Common myeloid progenitor, CD34-positive (primary cell): ENCODE measurements around the gene SPOP.

Experiments used
- CTCF ChIA-PET: fragments of 350-600 bp; sonication (Branson Sonifier 250); formaldehyde crosslinking; loops from one replicate; lab custom pipeline; 2021; ENCODE audit warnings: antibody characterized with exemption; lab: Charles Lee
- POLR2A ChIA-PET: fragments of 350-600 bp; sonication (Branson Sonifier 250); formaldehyde crosslinking; loops from one replicate; lab custom pipeline; 2021; ENCODE audit warnings: antibody characterized with exemption; lab: Charles Lee
- DNase-seq, 3 donors: peaks; one replicate each; pipeline versions ENCODE4 v3.0.0 to v3.0.0-alpha.2; 2013
- H3K27ac ChIP-seq, 2 experiments: 1 replicate in 1 of 2; 2 replicates in 1 of 2; pipeline ENCODE4 v1.7.0; 2013; ENCODE audit warnings: inconsistent platforms in 2 of 2, low read length in 2 of 2, mild to moderate bottlenecking in 2 of 2, low read depth in 1 of 2, moderate library complexity in 1 of 2; ENCODE audit not compliant: severe bottlenecking in 2 of 2, insufficient read depth in 1 of 2, poor library complexity in 1 of 2
- H3K27me3 ChIP-seq, 5 experiments: replicated peaks in 2 of 5; 1 replicate in 3 of 5; 2 replicates in 2 of 5; pipeline versions ENCODE4 v1.6.1 to v1.7.0; 2013; ENCODE audit warnings: low read length in 4 of 5, mild to moderate bottlenecking in 2 of 5, moderate library complexity in 2 of 5, inconsistent platforms in 1 of 5; ENCODE audit not compliant: insufficient read depth in 5 of 5, control insufficient read depth in 4 of 5
- H3K36me3 ChIP-seq, 4 experiments: 1 replicate in 2 of 4; 2 replicates in 2 of 4; pipeline versions ENCODE4 v1.6.1 to v1.7.0; 2013; ENCODE audit warnings: low read length in 3 of 4, control low read depth in 1 of 4, mild to moderate bottlenecking in 1 of 4; ENCODE audit not compliant: control insufficient read depth in 4 of 4, insufficient read depth in 4 of 4
- H3K4me1 ChIP-seq, 4 experiments: 1 replicate in 3 of 4; 2 replicates in 1 of 4; pipeline versions ENCODE4 v1.6.1 to v1.7.1; 2013; ENCODE audit warnings: low read length in 3 of 4, mild to moderate bottlenecking in 3 of 4, control low read depth in 1 of 4, inconsistent platforms in 1 of 4, moderate library complexity in 1 of 4; ENCODE audit not compliant: control insufficient read depth in 4 of 4, insufficient read depth in 4 of 4; ENCODE audit errors: control extremely low read depth in 1 of 4
- H3K4me3 ChIP-seq, 7 experiments: 1 replicate in 4 of 7; 2 replicates in 3 of 7; pipeline versions ENCODE4 v1.5.1 to v1.7.0; 2013; ENCODE audit warnings: mild to moderate bottlenecking in 7 of 7, low read length in 6 of 7, moderate library complexity in 6 of 7, inconsistent platforms in 2 of 7, low read depth in 2 of 7, control low read depth in 1 of 7; ENCODE audit not compliant: insufficient read depth in 4 of 7, control insufficient read depth in 1 of 7; ENCODE audit errors: extremely low read depth in 1 of 7
- H3K9me3 ChIP-seq, 5 experiments: 1 replicate in 4 of 5; 2 replicates in 1 of 5; pipeline versions ENCODE4 v1.6.1 to v1.7.1; 2013; ENCODE audit warnings: low read length in 4 of 5, mild to moderate bottlenecking in 2 of 5, inconsistent platforms in 1 of 5, low read depth in 1 of 5, moderate library complexity in 1 of 5; ENCODE audit not compliant: control insufficient read depth in 4 of 5, insufficient read depth in 2 of 5; ENCODE audit errors: control extremely low read depth in 1 of 5
- WGBS: methylation state at CpG from one replicate; pipeline ENCODE4 v1.1.5; 2013; ENCODE audit not compliant: insufficient coverage; 5-methylcytosine and 5-hydroxymethylcytosine counted together

Gene SPOP

DNA sequence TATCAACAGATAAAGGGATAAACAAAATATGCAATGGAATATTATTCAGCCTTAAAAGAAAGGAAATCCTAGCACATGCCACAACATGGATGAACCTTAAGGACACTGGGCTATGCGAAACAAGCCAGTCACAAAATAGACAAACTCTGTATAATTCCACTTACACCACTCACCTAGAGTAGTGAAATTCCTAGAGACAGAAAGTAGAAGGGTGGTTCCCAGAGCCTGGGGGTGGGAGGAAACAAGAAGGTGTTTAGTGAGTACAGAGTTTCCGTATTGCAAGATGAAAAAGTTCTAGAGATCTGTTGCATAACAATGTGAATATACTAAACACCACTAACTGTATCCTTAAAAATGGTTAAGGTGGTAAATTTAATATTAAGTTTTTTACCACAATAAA is 10.0 kb downstream of the SPOP start:
- CTCF ChIA-PET, result interaction anchor here (1.3 kb wide), 1 partner anchor 9 kb away, joined by 5 read pairs; no protein-coding TSS in a partner anchor
- Histone ChIP-seq H3K27me3 (no peaks in the 10 kb centered on the region), H3K9me3 (no peaks in the 10 kb centered on the region), H3K36me3 (peaks cover 0 to 24% (median 4%) of the 10 kb centered on the region in 4 experiments), H3K27ac (no peak overlapping the region), H3K4me3 (no peak overlapping the region), H3K4me1 (peaks cover 0 to 5% (median 3%) of the 10 kb centered on the region in 4 experiments)
- POLR2A ChIA-PET, result no interaction called here
- no CpG with 5 or more reads among the region's 2 CpGs for WGBS
- no peak for DNase-seq

DNA sequence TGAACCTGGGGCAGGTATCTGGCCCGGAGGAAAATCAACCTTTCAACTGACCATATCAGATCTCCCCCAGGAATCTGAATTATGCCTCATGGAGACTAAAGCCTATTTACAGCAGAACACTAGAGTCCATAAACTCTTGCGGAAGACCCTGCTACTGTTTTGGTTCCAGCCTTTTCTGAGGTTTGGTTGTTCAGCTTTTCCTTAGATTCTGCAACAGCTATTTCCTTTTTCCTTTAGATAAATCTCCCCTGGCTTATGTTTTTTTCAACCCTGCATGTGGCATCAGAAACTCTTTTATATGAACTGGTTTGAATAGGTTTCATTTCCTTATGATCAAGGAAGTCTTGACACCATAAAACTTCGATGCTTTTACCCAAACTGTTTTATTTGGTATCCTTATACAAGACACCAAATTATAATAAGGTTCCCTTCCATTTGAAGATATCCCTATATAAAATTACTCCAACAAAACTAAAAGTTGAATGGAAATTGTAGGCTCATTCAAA is 13.1 kb downstream of the SPOP start:
- 93% methylated on average over 2 of the region's 3 CpGs for WGBS
- POLR2A ChIA-PET, result interaction anchor here (0.9 kb wide), 1 partner anchor 8 kb away, joined by 8 read pairs; no protein-coding TSS in a partner anchor

DNA sequence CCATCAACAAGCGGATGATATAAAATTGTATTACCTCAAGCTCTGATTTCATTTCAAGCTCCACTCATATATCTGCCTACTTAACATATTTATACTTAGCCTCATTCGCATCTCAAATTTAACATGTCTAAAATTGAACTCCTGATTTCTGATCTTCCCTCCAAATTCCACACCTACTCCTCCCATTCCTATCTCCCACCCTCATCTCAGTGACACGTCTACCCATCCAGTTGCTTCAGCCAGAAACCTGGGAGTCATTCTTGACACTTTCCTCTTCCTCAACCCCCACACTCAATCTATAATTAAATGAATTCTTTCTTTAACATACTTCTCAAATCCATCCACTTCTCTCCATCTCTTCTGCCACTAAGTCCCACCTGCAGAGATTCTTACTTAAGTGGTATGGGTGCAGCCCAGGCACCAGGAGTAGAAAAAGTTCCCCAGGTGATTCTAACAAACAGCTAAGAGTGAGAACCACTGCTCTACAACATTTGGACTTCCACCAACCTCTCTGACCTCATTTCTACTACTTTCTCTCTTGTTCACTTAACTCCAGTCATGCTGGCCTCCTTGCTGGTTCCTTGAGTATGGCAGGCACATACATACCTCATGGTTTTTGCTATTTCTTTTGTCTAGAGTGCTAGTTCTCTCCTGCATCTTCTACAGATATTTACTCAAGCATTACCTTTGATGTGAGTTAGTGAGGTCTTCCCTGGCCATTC is 18.1 kb downstream of the SPOP start:
- Histone ChIP-seq H3K36me3 (peaks cover 0 to 18% (median 8%) of the 10 kb centered on the region in 4 experiments), H3K27me3 (no peaks in the 10 kb centered on the region), H3K9me3 (no peaks in the 10 kb centered on the region), H3K4me3 (no peak overlapping the region), H3K27ac (no peak overlapping the region), H3K4me1 (no peaks in the 10 kb centered on the region)
- WGBS, result 97% methylated on average over 3 of the region's 3 CpGs
- CTCF ChIA-PET, result no interaction called here
- POLR2A ChIA-PET, result no interaction called here
- DNase-seq, result no peak

More for the DNA sequence above, 13.1 kb downstream of the SPOP start:
- Histone ChIP-seq H3K4me1 (no peaks in the 10 kb centered on the region), H3K36me3 (peaks cover 0 to 24% (median 7%) of the 10 kb centered on the region in 4 experiments), H3K9me3 (no peaks in the 10 kb centered on the region), H3K4me3 (no peak overlapping the region), H3K27ac (no peak overlapping the region), H3K27me3 (no peaks in the 10 kb centered on the region)
- no peak for DNase-seq
- CTCF ChIA-PET, result interaction anchor here (1.9 kb wide), 1 partner anchor 14 kb away, joined by 5 read pairs; no protein-coding TSS in a partner anchor

DNA sequence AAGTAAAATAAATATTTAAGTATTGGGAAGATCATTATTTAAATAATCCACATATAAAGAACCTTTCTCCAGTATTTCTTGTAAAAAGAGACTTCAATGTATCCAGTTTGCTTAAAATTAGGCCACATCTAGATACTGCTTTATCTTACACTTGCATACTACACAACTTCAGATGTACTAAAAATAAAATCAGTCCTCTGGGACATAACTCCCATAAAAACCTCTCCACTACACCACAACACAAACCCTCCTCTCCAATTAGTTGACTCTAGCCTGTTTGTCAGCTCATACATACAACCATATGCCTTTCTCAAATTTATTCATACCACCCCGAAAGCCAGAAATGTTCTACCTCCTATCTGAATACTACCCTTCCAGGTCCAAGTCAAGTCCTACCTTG is 21.6 kb downstream of the SPOP start:
- H3K27me3 ChIP-seq, result no peaks in the 10 kb centered on the region
- ChIA-PET POLR2A (interaction anchor here (0.7 kb wide), 1 partner anchor 9 kb away, joined by 8 read pairs; no protein-coding TSS in a partner anchor), CTCF (no interaction called here)
- no peak overlapping the region for H3K27ac ChIP-seq
- H3K36me3 ChIP-seq, result peaks cover 0 to 8% (median 2%) of the 10 kb centered on the region in 4 experiments
- no peaks in the 10 kb centered on the region for H3K9me3 ChIP-seq
- H3K4me3 ChIP-seq, result no peak overlapping the region
- DNase-seq, result no peak
- H3K4me1 ChIP-seq, result no peaks in the 10 kb centered on the region
- 100% methylated on average over 1 of the region's 1 CpG for whole genome bisulfite sequencing

DNA sequence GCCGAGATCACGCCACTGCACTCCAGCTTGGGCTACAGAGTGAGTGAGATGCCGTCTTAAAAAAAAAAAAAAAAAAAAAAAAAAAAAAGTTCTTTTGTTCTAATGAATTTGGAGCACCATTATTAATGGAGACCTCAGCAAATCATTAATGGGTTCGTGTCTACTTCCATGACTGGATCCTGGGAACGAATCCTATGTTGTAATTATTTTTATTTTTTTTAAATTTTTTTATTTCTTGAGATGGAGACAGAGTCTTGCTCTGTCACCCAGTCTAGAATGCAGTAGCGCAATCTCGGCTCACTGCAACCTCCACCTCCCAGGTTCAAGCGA is 30.7 kb downstream of the SPOP start:
- Histone ChIP-seq H3K27ac (no peak overlapping the region), H3K4me3 (no peak overlapping the region), H3K9me3 (no peaks in the 10 kb centered on the region), H3K27me3 (no peaks in the 10 kb centered on the region), H3K4me1 (no peaks in the 10 kb centered on the region), H3K36me3 (peaks cover 0 to 3% (median under 1%) of the 10 kb centered on the region in 4 experiments)
- POLR2A ChIA-PET, result interaction anchor here (0.6 kb wide), 1 partner anchor 15 kb away, joined by 3 read pairs; no protein-coding TSS in a partner anchor
- 100% methylated on average over 3 of the region's 8 CpGs for WGBS
- DNase-seq, result no peak
- CTCF ChIA-PET, result interaction anchor here (0.8 to 1.9 kb wide), 3 partner anchors 29 to 75 kb away, joined by 3 to 7 read pairs (median 5); no protein-coding TSS in a partner anchor

DNA sequence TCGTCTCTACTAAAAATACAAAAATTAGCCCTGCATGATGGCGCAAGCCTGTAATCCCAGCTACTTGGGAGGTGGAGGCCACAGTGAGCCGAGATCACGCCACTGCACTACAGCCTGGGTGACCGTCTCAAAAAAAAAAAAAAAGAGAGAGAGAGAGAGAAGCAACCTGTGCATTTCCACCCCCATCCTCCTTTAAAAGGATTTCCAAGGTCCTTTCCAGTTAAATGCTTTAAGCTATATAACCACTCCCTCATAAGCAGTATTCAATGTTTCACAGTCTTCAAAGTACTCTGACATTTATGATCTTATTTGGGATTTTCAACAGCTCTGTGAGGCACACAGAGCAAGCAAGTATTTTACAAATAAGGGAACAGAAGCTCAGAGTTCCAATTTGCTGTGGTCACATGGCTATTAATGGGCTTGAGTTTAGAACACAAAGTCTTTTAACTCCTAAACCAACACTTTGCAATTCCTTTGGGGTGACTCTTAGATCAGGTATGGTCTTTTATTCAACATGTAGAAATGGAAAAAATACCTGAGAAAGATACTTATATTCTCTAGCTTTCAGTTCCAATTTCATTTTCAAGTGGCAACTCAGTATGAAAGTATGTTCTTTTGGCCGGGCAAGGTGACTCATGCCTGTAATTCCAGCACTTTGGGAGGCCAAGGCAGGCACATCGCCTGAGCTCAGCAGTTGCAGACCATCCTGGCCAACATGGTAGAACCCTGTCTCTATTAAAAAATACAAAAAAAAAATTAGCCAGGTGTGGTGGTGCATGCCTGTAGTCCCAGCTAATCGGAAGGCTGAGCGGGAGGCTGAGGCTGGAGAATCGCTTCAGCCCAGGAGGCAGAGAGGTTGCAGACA is 31.3 kb downstream of the SPOP start:
- ChIA-PET POLR2A (interaction anchor here (0.6 kb wide), 2 partner anchors 15 to 22 kb away, joined by 3 to 4 read pairs; no protein-coding TSS in a partner anchor), CTCF (interaction anchor here (0.6 to 1.9 kb wide), 5 partner anchors 30 to 1400 kb away, joined by 3 to 7 read pairs (median 3); no protein-coding TSS in a partner anchor)
- Histone ChIP-seq H3K4me1 (no peaks in the 10 kb centered on the region), H3K27ac (no peak overlapping the region), H3K36me3 (peaks cover 0 to 3% (median under 1%) of the 10 kb centered on the region in 4 experiments), H3K9me3 (no peaks in the 10 kb centered on the region), H3K27me3 (no peaks in the 10 kb centered on the region), H3K4me3 (no peak overlapping the region)
- DNase-seq, result no peak
- 98% methylated on average over 6 of the region's 10 CpGs for WGBS
